ENCODE data around the gene BPTF. TPM values are rescaled to one million over a fixed set of nuclear protein-coding genes. Genes with fewer than 3 reads are reported as not detected.

Gene BPTF
- polyA plus RNA-seq, 1 of the 3 experiments (the other 2 are of a cell fraction): 61.4 TPM

- no peak overlapping the region for H3K4me2 ChIP-seq
- DNase-seq: no peak
- no peaks in the 10 kb centered on the region for H4K20me1 ChIP-seq (ENCODE audit: insufficient read depth)
- no peaks in the 10 kb centered on the region for H3K36me3 ChIP-seq (replicated peaks in 1 of 2; ENCODE audit: control insufficient read depth in 1 of 2, insufficient read depth in 2 of 2, low read length in 1 of 2)
- no peaks in the 10 kb centered on the region for H3K9me3 ChIP-seq
- 72% methylated on average over 2 of the region's 2 CpGs for WGBS (ENCODE audit: low lambda C conversion rate)
- TF ChIP-seq REST (IDR thresholded peaks at IDR 0.05; ENCODE audit: low read depth, low read length) (no peak), TEAD4 (IDR thresholded peaks at IDR 0.05; ENCODE audit: borderline replicate concordance, insufficient read depth) (no peak), RFX5 (IDR thresholded peaks at IDR 0.05; ENCODE audit: low read length) (no peak), YY1 (IDR thresholded peaks at IDR 0.05; ENCODE audit: low read depth) (no peak), USF2 (IDR thresholded peaks at IDR 0.05; ENCODE audit: borderline replicate concordance, low read depth, low read length) (no peak), EP300 (IDR thresholded peaks at IDR 0.05; ENCODE audit: borderline replicate concordance in 1 of 2, low read depth in 1 of 2, low read length in 1 of 2) (no peak)
- ChIA-PET CTCF (interaction anchor here (1.1 kb wide), 1 partner anchor 9 kb away, joined by 3 read pairs; no protein-coding TSS in a partner anchor), POLR2A (no interaction called here)
- no peaks in the 10 kb centered on the region for H3K27me3 ChIP-seq (ENCODE audit: insufficient read depth)
- H3K9me2 ChIP-seq: no peaks in the 10 kb centered on the region
- H3K4me1 ChIP-seq (ENCODE audit: control insufficient read depth in 1 of 2, insufficient read depth in 2 of 2, low read depth in 1 of 2, low read length in 1 of 2): peaks cover 6 to 16% of the 10 kb centered on the region in 2 experiments
- no peak overlapping the region for H2AFZ ChIP-seq (ENCODE audit: low read depth)
- H3K27ac ChIP-seq (ENCODE audit: low read depth in 2 of 2, low read length in 1 of 2): no peak overlapping the region
- no peak overlapping the region for H3K4me3 ChIP-seq (ENCODE audit: low read depth in 2 of 2, low read length in 1 of 2)
- H3F3A ChIP-seq (replicated peaks; ENCODE audit: insufficient read depth): peaks cover 13% of the 10 kb centered on the region
- no peak overlapping the region for H3K9ac ChIP-seq
- H3K79me2 ChIP-seq (ENCODE audit: insufficient read depth): no peaks in the 10 kb centered on the region
These were observed 173.2 kb downstream of the BPTF start for GRCh38 chr17:67998466-67998865.

GRCh38 chr17:67999291-67999911 is 174.1 kb downstream of the BPTF start:
- ChIA-PET CTCF (no interaction called here), POLR2A (no interaction called here)
- no peak for DNase-seq
- TF ChIP-seq IRF3 (IDR thresholded peaks at IDR 0.05; ENCODE audit: low read depth, low read length) (no peak), REST (IDR thresholded peaks at IDR 0.05; ENCODE audit: low read depth, low read length) (no peak), SMC3 (IDR thresholded peaks at IDR 0.05; ENCODE audit: low read depth, low read length) (no peak), GATA2 (CRISPR knock-in tag; IDR thresholded peaks at IDR 0.05) (no peak), ZBTB33 (IDR thresholded peaks at IDR 0.05; ENCODE audit: borderline replicate concordance, low read depth) (no peak), FOXM1 (IDR thresholded peaks at IDR 0.05; ENCODE audit: low read depth) (no peak), TCF12 (IDR thresholded peaks at IDR 0.05) (peak; percentile 43), EP300 (IDR thresholded peaks at IDR 0.05; ENCODE audit: borderline replicate concordance in 1 of 2, low read depth in 1 of 2, low read length in 1 of 2) (no peak), POLR2AphosphoS5 (IDR thresholded peaks at IDR 0.05; ENCODE audit: low read depth, low read length) (no peak), YY1 (IDR thresholded peaks at IDR 0.05; ENCODE audit: low read depth) (no peak), NRF1 (IDR thresholded peaks at IDR 0.05; ENCODE audit: low read depth, low read length) (no peak)

More at GRCh38 chr17:67999291-67999911, 174.1 kb downstream of the BPTF start:
- 93% methylated on average over 3 of the region's 3 CpGs for WGBS (ENCODE audit: low lambda C conversion rate)
- Histone ChIP-seq H3K4me3 (ENCODE audit: low read depth in 2 of 2, low read length in 1 of 2) (no peak overlapping the region), H3K36me3 (replicated peaks in 1 of 2; ENCODE audit: control insufficient read depth in 1 of 2, insufficient read depth in 2 of 2, low read length in 1 of 2) (no peaks in the 10 kb centered on the region), H3K9ac (no peak overlapping the region), H3K4me2 (no peak overlapping the region), H3F3A (replicated peaks; ENCODE audit: insufficient read depth) (peaks cover 9% of the 10 kb centered on the region), H4K20me1 (ENCODE audit: insufficient read depth) (no peaks in the 10 kb centered on the region), H3K79me2 (ENCODE audit: insufficient read depth) (no peaks in the 10 kb centered on the region), H2AFZ (ENCODE audit: low read depth) (no peak overlapping the region), H3K4me1 (ENCODE audit: control insufficient read depth in 1 of 2, insufficient read depth in 2 of 2, low read depth in 1 of 2, low read length in 1 of 2) (peaks cover 6 to 14% of the 10 kb centered on the region in 2 experiments), H3K27ac (ENCODE audit: low read depth in 2 of 2, low read length in 1 of 2) (no peak overlapping the region), H3K27me3 (ENCODE audit: insufficient read depth) (no peaks in the 10 kb centered on the region), H3K9me2 (no peaks in the 10 kb centered on the region), H3K9me3 (no peaks in the 10 kb centered on the region)

All from SK-N-SH (cell line).